Measurements from ENCODE around the gene GALNT12.

Gene GALNT12

GRCh38 chr9:98790134-98790841 lies 17.2 kb upstream of the GALNT12 start:
- Histone ChIP-seq H3K4me1 (ENCODE audit: insufficient read depth, low read length) (peaks cover 14% of the 10 kb centered on the region), H3K9me3 (ENCODE audit: control insufficient read depth, insufficient read depth, low read length) (no peaks in the 10 kb centered on the region), H3K36me3 (ENCODE audit: insufficient read depth, low read length) (0 out of 2 replicates have a peak, but pooled peaks cover 4% of the 10 kb centered on the region), H3K9ac (ENCODE audit: low read depth, low read length) (no peak overlapping the region)

- Histone ChIP-seq H3K4me1 (ENCODE audit: insufficient read depth, low read length) (peaks cover 14% of the 10 kb centered on the region), H3K9me3 (ENCODE audit: control insufficient read depth, insufficient read depth, low read length) (no peaks in the 10 kb centered on the region), H3K9ac (ENCODE audit: low read depth, low read length) (no peak overlapping the region), H3K36me3 (ENCODE audit: insufficient read depth, low read length) (0 out of 2 replicates have a peak, but pooled peaks cover 4% of the 10 kb centered on the region)
Measured at GRCh38 chr9:98790842-98791607, 16.4 kb upstream of the GALNT12 start.

GRCh38 chr9:98791608-98792490 lies 15.6 kb upstream of the GALNT12 start:
- Histone ChIP-seq H3K9ac (ENCODE audit: low read depth, low read length) (no peak overlapping the region), H3K4me1 (ENCODE audit: insufficient read depth, low read length) (peaks cover 14% of the 10 kb centered on the region), H3K36me3 (ENCODE audit: insufficient read depth, low read length) (0 out of 2 replicates have a peak, but pooled peaks cover 4% of the 10 kb centered on the region), H3K9me3 (ENCODE audit: control insufficient read depth, insufficient read depth, low read length) (no peaks in the 10 kb centered on the region)

- Histone ChIP-seq H3K36me3 (ENCODE audit: insufficient read depth, low read length) (0 out of 2 replicates have a peak, but pooled peaks cover 4% of the 10 kb centered on the region), H3K9ac (ENCODE audit: low read depth, low read length) (no peak overlapping the region), H3K9me3 (ENCODE audit: control insufficient read depth, insufficient read depth, low read length) (peaks cover 2% of the 10 kb centered on the region; the same call in 1 of the 2 replicates), H3K4me1 (ENCODE audit: insufficient read depth, low read length) (peaks cover 14% of the 10 kb centered on the region)
Measured at GRCh38 chr9:98793031-98793430, 14.4 kb upstream of the GALNT12 start.

- H3K9ac ChIP-seq (ENCODE audit: low read depth, low read length): no peak overlapping the region
Measured at GRCh38 chr9:98794802-98795201, 12.7 kb upstream of the GALNT12 start.

GRCh38 chr9:98795295-98795955 lies 12.0 kb upstream of the GALNT12 start:
- Histone ChIP-seq H3K4me1 (ENCODE audit: insufficient read depth, low read length) (peaks cover 14% of the 10 kb centered on the region), H3K9me3 (ENCODE audit: control insufficient read depth, insufficient read depth, low read length) (peaks cover 2% of the 10 kb centered on the region; the same call in 1 of the 2 replicates), H3K9ac (ENCODE audit: low read depth, low read length) (peak overlapping the region; percentile 75), H3K36me3 (ENCODE audit: insufficient read depth, low read length) (no peaks in the 10 kb centered on the region)

More at GRCh38 chr9:98794802-98795201, 12.7 kb upstream of the GALNT12 start:
- Histone ChIP-seq H3K4me1 (ENCODE audit: insufficient read depth, low read length) (peaks cover 14% of the 10 kb centered on the region), H3K9me3 (ENCODE audit: control insufficient read depth, insufficient read depth, low read length) (peaks cover 2% of the 10 kb centered on the region; the same call in 1 of the 2 replicates), H3K36me3 (ENCODE audit: insufficient read depth, low read length) (no peaks in the 10 kb centered on the region)

- H3K36me3 ChIP-seq (ENCODE audit: insufficient read depth, low read length): no peaks in the 10 kb centered on the region
- peak overlapping the region; percentile 75 for H3K9ac ChIP-seq (ENCODE audit: low read depth, low read length)
- H3K9me3 ChIP-seq (ENCODE audit: control insufficient read depth, insufficient read depth, low read length): peaks cover 2% of the 10 kb centered on the region; the same call in 1 of the 2 replicates
- H3K4me1 ChIP-seq (ENCODE audit: insufficient read depth, low read length): peaks cover 14% of the 10 kb centered on the region
Measured at GRCh38 chr9:98795970-98796363, 11.5 kb upstream of the GALNT12 start.

GRCh38 chr9:98796364-98797101 lies 10.9 kb upstream of the GALNT12 start, which contains the start of gene ANKS6:
Gene ANKS6, minus strand, starts transcription at chr9:98796555. Its CDS starts 64 bp downstream, at chr9:98796491.
- H3K4me1 ChIP-seq (ENCODE audit: insufficient read depth, low read length): peaks cover 11% of the 10 kb centered on the region
- peaks cover 2% of the 10 kb centered on the region; the same call in 1 of the 2 replicates for H3K9me3 ChIP-seq (ENCODE audit: control insufficient read depth, insufficient read depth, low read length)
- peak within 1 kb of the TSS; percentile 75 for H3K9ac ChIP-seq (ENCODE audit: low read depth, low read length)
- no peaks in the 10 kb centered on the region for H3K36me3 ChIP-seq (ENCODE audit: insufficient read depth, low read length)

GRCh38 chr9:98797491-98797890 lies 10.0 kb upstream of the GALNT12 start:
- Histone ChIP-seq H3K36me3 (ENCODE audit: insufficient read depth, low read length) (no peaks in the 10 kb centered on the region), H3K4me1 (ENCODE audit: insufficient read depth, low read length) (0 out of 2 replicates have a peak, but pooled peaks cover 4% of the 10 kb centered on the region), H3K9me3 (ENCODE audit: control insufficient read depth, insufficient read depth, low read length) (peaks cover 2% of the 10 kb centered on the region; the same call in 1 of the 2 replicates), H3K9ac (ENCODE audit: low read depth, low read length) (no peak overlapping the region)

GRCh38 chr9:98798254-98798653 lies 9.2 kb upstream of the GALNT12 start:
- Histone ChIP-seq H3K4me1 (ENCODE audit: insufficient read depth, low read length) (0 out of 2 replicates have a peak, but pooled peaks cover under 1% of the 10 kb centered on the region), H3K9ac (ENCODE audit: low read depth, low read length) (no peak overlapping the region), H3K9me3 (ENCODE audit: control insufficient read depth, insufficient read depth, low read length) (peaks cover 2% of the 10 kb centered on the region; the same call in 1 of the 2 replicates), H3K36me3 (ENCODE audit: insufficient read depth, low read length) (no peaks in the 10 kb centered on the region)

- H3K9ac ChIP-seq (ENCODE audit: low read depth, low read length): no peak overlapping the region
- peaks cover 2% of the 10 kb centered on the region; the same call in 1 of the 2 replicates for H3K9me3 ChIP-seq (ENCODE audit: control insufficient read depth, insufficient read depth, low read length)
- no peaks in the 10 kb centered on the region for H3K4me1 ChIP-seq (ENCODE audit: insufficient read depth, low read length)
- no peaks in the 10 kb centered on the region for H3K36me3 ChIP-seq (ENCODE audit: insufficient read depth, low read length)
Measured at GRCh38 chr9:98801561-98801960, 5.9 kb upstream of the GALNT12 start.

GRCh38 chr9:98801969-98802371 lies 5.5 kb upstream of the GALNT12 start:
- H3K9me3 ChIP-seq (ENCODE audit: control insufficient read depth, insufficient read depth, low read length): peaks cover 2% of the 10 kb centered on the region; the same call in 1 of the 2 replicates
- 0 out of 2 replicates have a peak, but pooled peaks cover 1% of the 10 kb centered on the region for H3K4me1 ChIP-seq (ENCODE audit: insufficient read depth, low read length)
- H3K36me3 ChIP-seq (ENCODE audit: insufficient read depth, low read length): no peaks in the 10 kb centered on the region
- no peak overlapping the region for H3K9ac ChIP-seq (ENCODE audit: low read depth, low read length)

- Histone ChIP-seq H3K9ac (ENCODE audit: low read depth, low read length) (no peak overlapping the region), H3K36me3 (ENCODE audit: insufficient read depth, low read length) (no peaks in the 10 kb centered on the region), H3K4me1 (ENCODE audit: insufficient read depth, low read length) (0 out of 2 replicates have a peak, but pooled peaks cover 4% of the 10 kb centered on the region), H3K9me3 (ENCODE audit: control insufficient read depth, insufficient read depth, low read length) (no peaks in the 10 kb centered on the region)
Measured at GRCh38 chr9:98804083-98804482, 3.4 kb upstream of the GALNT12 start.
